Measurements from ENCODE around the gene INO80.

DNA sequence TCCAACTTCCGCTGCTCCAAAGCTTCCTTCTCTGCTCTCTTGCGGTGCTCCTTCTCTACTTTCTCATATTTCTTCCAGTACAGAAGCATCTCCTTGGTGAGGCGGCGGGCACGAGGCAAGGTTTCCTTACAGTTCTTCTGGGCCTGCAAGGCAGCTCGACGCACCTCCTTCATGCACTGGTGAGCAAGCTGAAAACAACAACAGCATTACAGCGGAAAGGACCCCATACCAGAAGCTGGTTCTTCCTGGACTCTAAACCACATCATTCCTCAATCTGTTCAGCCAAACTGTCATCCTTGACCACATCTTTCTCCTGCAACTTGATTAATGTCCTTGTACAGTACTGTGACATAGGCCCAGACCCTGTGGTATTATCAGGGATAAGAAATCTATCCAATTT, 36.4 kb downstream of the INO80 start:
- TF ChIP-seq, protein P1, sequence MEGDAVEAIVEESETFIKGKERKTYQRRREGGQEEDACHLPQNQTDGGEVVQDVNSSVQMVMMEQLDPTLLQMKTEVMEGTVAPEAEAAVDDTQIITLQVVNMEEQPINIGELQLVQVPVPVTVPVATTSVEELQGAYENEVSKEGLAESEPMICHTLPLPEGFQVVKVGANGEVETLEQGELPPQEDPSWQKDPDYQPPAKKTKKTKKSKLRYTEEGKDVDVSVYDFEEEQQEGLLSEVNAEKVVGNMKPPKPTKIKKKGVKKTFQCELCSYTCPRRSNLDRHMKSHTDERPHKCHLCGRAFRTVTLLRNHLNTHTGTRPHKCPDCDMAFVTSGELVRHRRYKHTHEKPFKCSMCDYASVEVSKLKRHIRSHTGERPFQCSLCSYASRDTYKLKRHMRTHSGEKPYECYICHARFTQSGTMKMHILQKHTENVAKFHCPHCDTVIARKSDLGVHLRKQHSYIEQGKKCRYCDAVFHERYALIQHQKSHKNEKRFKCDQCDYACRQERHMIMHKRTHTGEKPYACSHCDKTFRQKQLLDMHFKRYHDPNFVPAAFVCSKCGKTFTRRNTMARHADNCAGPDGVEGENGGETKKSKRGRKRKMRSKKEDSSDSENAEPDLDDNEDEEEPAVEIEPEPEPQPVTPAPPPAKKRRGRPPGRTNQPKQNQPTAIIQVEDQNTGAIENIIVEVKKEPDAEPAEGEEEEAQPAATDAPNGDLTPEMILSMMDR (IDR thresholded peaks at IDR 0.05), result no peak
- TF ChIP-seq EP300 (IDR thresholded peaks at IDR 0.05) (no peak), POLR2AphosphoS5 (IDR thresholded peaks at IDR 0.05) (no peak)

All from sigmoid colon (tissue), 4 donors.